Panc1 (cell line): Measurements from ENCODE around the gene ARL15. TPM values are rescaled to one million over a fixed set of nuclear protein-coding genes. Genes with fewer than 3 reads are reported as not detected.

ENCODE experiments used
- ATAC-seq: fragments of 200-7000 bp; cut with Tn5 transposase; 2 replicates; pipeline ENCODE4 v1.9.1; 2020; ENCODE audit warnings: mild to moderate bottlenecking, moderate library complexity
- BruUV-seq: library from RNA; stranded (reverse); fragments of 400-500 nt; replicated peaks from 2 replicates; lab custom pipeline; 2021; lab: Mats Ljungman, UMichigan
- CTCF ChIA-PET: fragments of 300-600 bp; sonication (Branson Sonifier 250); formaldehyde crosslinking; loops from one replicate; lab custom pipeline; 2022; ENCODE audit warnings: antibody characterized with exemption; lab: Charles Lee
- POLR2A ChIA-PET: fragments of 300-600 bp; sonication (Branson Sonifier 250); formaldehyde crosslinking; loops from one replicate; lab custom pipeline; 2022; ENCODE audit warnings: antibody characterized with exemption; lab: Charles Lee
- DNase-seq: peaks from one replicate; pipeline ENCODE4 v3.0.0-alpha.2; 2010; ENCODE audit warnings: low read depth, low spot score
- H3K27ac ChIP-seq: 2 replicates; pipeline ENCODE4 v1.5.1; 2011; ENCODE audit warnings: mild to moderate bottlenecking, low read length, inconsistent platforms
- H3K27me3 ChIP-seq: fragments of 200-500 bp; sonication (Bioruptor generic); 2 replicates; pipeline ENCODE4 v1.6.0; 2014; ENCODE audit warnings: low read length, inconsistent platforms; ENCODE audit not compliant: control insufficient read depth, insufficient read depth
- H3K36me3 ChIP-seq: fragments of 200-500 bp; sonication (Bioruptor generic); 2 replicates; pipeline ENCODE4 v1.5.1; 2014; ENCODE audit warnings: inconsistent platforms, mild to moderate bottlenecking, low read length, moderate library complexity; ENCODE audit not compliant: control insufficient read depth, insufficient read depth
- H3K4me1 ChIP-seq: 2 replicates; pipeline ENCODE4 v1.5.1; 2011; ENCODE audit warnings: inconsistent platforms, mild to moderate bottlenecking, low read length, moderate library complexity; ENCODE audit not compliant: control insufficient read depth, insufficient read depth
- H3K4me3 ChIP-seq, 2 experiments: 2 replicates each; pipeline ENCODE4 v1.5.1; 2011 to 2012; ENCODE audit warnings: low read depth in 2 of 2, low read length in 2 of 2, mild to moderate bottlenecking in 2 of 2, inconsistent platforms in 1 of 2, moderate library complexity in 1 of 2
- H3K9me3 ChIP-seq: fragments of 200-500 bp; sonication (Bioruptor generic); 2 replicates; pipeline ENCODE4 v1.5.1; 2014; ENCODE audit warnings: low read depth, mild to moderate bottlenecking, inconsistent platforms, low read length, moderate library complexity; ENCODE audit not compliant: control insufficient read depth, insufficient read depth
- CTCF ChIP-seq: fragments of 450-650 bp; IDR thresholded peaks from 2 replicates; pipeline ENCODE4 v1.5.1; 2017; ENCODE audit warnings: mild to moderate bottlenecking
- POLR2AphosphoS5 ChIP-seq: IDR thresholded peaks from 2 replicates; pipeline ENCODE4 v1.6.1; 2012; ENCODE audit warnings: mild to moderate bottlenecking, low read depth, low read length, moderate library complexity
- REST ChIP-seq, 2 experiments: IDR thresholded peaks; 2 replicates each; pipeline ENCODE4 v1.6.1; 2011 to 2012; ENCODE audit warnings: low read depth in 2 of 2, control low read depth in 1 of 2, low read length in 1 of 2, mild to moderate bottlenecking in 1 of 2, moderate library complexity in 1 of 2; ENCODE audit not compliant: insufficient read depth in 1 of 2
- SIN3A ChIP-seq: IDR thresholded peaks from 2 replicates; pipeline ENCODE4 v1.6.1; 2012; ENCODE audit warnings: low read depth, mild to moderate bottlenecking, low read length, moderate library complexity, borderline replicate concordance; ENCODE audit not compliant: insufficient read depth
- TCF7L2 ChIP-seq: IDR thresholded peaks from 2 replicates; pipeline ENCODE4 v1.6.1; 2011; ENCODE audit warnings: mild to moderate bottlenecking, low read depth, low read length, inconsistent platforms
- in situ Hi-C: cut with HindIII; loops from 2 replicates; pipeline ENCODE4 v1.10.0; 2016; ENCODE audit warnings: low sequenced_read_pairs, low pct_unique_long_range_greater_than_20kb
- intact Hi-C: fragments of 100-400 bp; cut with micrococcal nuclease; formaldehyde crosslinking; loops from one replicate; pipeline ENCODE4 v1.10.0; 2022; ENCODE audit not compliant: unreplicated experiment
- total RNA-seq: library from RNA; stranded (reverse); gene quantifications from one replicate; pipeline ENCODE4 v1.2.1, GENCODE V29; 2021; ENCODE audit not compliant: unreplicated experiment

The ARL15 gene
- total RNA-seq, 1 experiment from 2014 or later: 16.5 TPM

- ChIA-PET CTCF (interaction anchor here (0.6 kb wide), 1 partner anchor 44 kb away, joined by 10 read pairs; no protein-coding TSS in a partner anchor), POLR2A (no interaction called here)
- Histone ChIP-seq H3K27me3 (no peaks in the 10 kb centered on the region), H3K27ac (no peak overlapping the region), H3K36me3 (no peaks in the 10 kb centered on the region; the same call in 1 of the 2 replicates), H3K9me3 (no peaks in the 10 kb centered on the region), H3K4me3 (no peak overlapping the region), H3K4me1 (peaks cover 13% of the 10 kb centered on the region)
- ATAC-seq (no peak), DNase-seq (no peak)
- intact Hi-C loops: no loop called here
- BruUV-seq: no TSS peak
- TF ChIP-seq TCF7L2: no peak
- TF ChIP-seq REST (IDR thresholded peaks at IDR 0.05; ENCODE audit: insufficient read depth in 1 of 2, low read depth in 2 of 2, low read length in 1 of 2): no peak
- no peak for TF ChIP-seq SIN3A
- TF ChIP-seq POLR2AphosphoS5: no peak
- TF ChIP-seq CTCF: no peak
- in situ Hi-C loops: no loop called here
Measured at GRCh38 chr5:54307583-54307982, 2.8 kb downstream of the ARL15 start.

GRCh38 chr5:54306893-54307292, 3.5 kb downstream of the ARL15 start:
- no peak for DNase-seq
- no peaks in the 10 kb centered on the region for H3K27me3 ChIP-seq
- no TSS peak for BruUV-seq
- POLR2A ChIA-PET: no interaction called here
- TF ChIP-seq CTCF (no peak), POLR2AphosphoS5 (no peak), TCF7L2 (no peak), SIN3A (no peak), REST (IDR thresholded peaks at IDR 0.05; ENCODE audit: insufficient read depth in 1 of 2, low read depth in 2 of 2, low read length in 1 of 2) (no peak)
- CTCF ChIA-PET: interaction anchor here (0.6 kb wide), 1 partner anchor 45 kb away, joined by 10 read pairs; no protein-coding TSS in a partner anchor
- no peaks in the 10 kb centered on the region; the same call in 1 of the 2 replicates for H3K36me3 ChIP-seq
- H3K27ac ChIP-seq: no peak overlapping the region
- in situ Hi-C loops: no loop called here
- H3K4me3 ChIP-seq: no peak overlapping the region
- intact Hi-C loops: no loop called here
- no peaks in the 10 kb centered on the region for H3K9me3 ChIP-seq
- peaks cover 13% of the 10 kb centered on the region for H3K4me1 ChIP-seq
- no peak for ATAC-seq
